Measurements from ENCODE around the gene ZNF692. TPM values are rescaled to one million over a fixed set of nuclear protein-coding genes. Genes with fewer than 3 reads are reported as not detected.

Gene ZNF692
- total RNA-seq, 2 donors from 2014 or later = 65.0 to 99.7 TPM

DNA sequence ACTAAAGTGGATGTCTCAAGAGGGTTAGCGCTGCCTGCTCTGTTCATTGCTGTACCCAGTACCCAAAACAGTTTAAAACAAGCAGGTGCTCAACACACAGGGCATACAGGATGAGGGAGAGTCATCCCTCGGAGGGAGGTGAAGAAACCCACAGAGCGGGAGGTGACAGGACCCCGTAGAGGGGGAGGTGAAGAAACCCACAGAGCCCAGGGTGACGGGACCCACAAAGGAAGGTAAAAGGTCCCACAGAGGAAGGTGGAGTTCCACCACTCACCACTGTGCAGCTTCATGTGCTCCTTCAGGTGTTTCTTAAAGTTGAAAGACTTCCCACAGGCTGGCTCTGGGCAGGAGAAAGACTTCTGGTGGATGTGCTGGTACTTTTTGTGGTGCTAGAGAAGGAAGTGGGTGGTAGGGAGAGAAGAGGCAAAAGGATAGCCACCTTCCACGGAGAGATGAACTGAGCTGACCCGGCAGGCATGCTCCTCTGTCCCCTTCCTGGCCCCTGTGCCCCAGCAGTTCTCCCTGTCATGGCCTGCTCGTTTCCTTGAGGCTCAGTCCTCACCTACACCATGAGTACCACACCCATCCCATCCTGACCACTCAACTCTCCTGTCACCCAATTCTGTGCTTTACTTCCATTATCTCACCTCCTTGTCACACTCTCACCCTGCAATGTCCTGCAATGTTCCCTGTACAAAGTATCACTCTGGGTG lies 5.1 kb downstream of the ZNF692 start:
- peaks cover 0 to 4% of the 10 kb centered on the region in 2 donors for H3K36me3 ChIP-seq
- intact Hi-C loops (cut with DNase I) = no loop called here
- H3K9me3 ChIP-seq = no peaks in the 10 kb centered on the region
- DNase-seq (ENCODE audit: low spot score) = no peak
- no peak overlapping the region for H3K4me3 ChIP-seq
- no peaks in the 10 kb centered on the region for H3K27me3 ChIP-seq (replicated peaks; ENCODE audit: insufficient read depth)
- no peak overlapping the region for H3K27ac ChIP-seq
- WGBS = 92% methylated on average over 8 of the region's 8 CpGs
- H3K4me1 ChIP-seq (replicated peaks) = peaks cover 3% of the 10 kb centered on the region
- TF ChIP-seq POLR2AphosphoS5 (IDR thresholded peaks at IDR 0.05) (no peak), POLR2A (IDR thresholded peaks at IDR 0.05) (no peak)
- TF ChIP-seq, protein P1, sequence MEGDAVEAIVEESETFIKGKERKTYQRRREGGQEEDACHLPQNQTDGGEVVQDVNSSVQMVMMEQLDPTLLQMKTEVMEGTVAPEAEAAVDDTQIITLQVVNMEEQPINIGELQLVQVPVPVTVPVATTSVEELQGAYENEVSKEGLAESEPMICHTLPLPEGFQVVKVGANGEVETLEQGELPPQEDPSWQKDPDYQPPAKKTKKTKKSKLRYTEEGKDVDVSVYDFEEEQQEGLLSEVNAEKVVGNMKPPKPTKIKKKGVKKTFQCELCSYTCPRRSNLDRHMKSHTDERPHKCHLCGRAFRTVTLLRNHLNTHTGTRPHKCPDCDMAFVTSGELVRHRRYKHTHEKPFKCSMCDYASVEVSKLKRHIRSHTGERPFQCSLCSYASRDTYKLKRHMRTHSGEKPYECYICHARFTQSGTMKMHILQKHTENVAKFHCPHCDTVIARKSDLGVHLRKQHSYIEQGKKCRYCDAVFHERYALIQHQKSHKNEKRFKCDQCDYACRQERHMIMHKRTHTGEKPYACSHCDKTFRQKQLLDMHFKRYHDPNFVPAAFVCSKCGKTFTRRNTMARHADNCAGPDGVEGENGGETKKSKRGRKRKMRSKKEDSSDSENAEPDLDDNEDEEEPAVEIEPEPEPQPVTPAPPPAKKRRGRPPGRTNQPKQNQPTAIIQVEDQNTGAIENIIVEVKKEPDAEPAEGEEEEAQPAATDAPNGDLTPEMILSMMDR (IDR thresholded peaks at IDR 0.05) = no peak

DNA sequence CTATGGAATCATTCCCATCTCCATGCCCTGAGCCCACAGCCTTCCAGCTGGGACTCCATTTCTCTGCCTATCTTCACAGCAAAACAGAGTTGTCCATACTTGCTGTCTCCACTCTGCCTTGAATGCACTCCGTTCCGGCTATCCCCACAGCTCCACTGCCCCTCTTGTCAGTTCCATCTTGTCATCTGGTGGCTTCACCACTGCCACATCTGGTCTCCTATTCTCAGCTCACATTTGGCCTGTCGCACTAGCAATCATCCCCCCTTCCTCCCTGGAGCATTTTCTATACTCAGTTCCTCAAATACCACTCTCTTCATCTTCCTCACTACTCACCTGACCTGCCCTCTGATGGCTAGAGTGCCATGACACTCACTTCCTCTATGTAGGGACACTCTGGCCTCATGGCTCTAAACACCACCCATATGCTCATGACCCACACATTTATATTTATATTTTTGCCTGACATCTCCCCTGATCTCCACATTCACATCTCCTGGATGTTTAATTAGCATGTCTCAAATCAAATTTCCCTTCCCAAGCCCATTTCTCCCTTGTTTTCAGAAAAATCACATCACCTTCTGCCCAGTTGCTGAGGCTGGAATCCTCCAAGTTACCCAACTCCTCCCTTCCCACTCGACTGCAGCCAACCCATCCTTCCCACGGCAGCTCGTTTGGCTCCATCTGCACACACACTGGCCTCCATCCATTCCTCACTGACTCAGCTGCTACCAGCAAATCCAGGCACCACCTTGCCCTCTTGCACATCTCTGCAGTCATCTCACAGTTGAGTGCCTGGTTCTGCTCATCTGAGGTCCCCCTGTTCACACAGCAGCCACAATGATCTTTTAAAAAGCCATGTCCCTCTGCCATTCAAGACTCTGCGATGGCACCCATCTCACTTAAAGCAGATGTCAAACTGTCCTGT lies 6.1 kb downstream of the ZNF692 start:
- no peak overlapping the region for H3K27ac ChIP-seq
- no peak for DNase-seq (ENCODE audit: low spot score)
- intact Hi-C loops (cut with DNase I) = no loop called here
- no peaks in the 10 kb centered on the region for H3K9me3 ChIP-seq
- peaks cover 2% of the 10 kb centered on the region for H3K4me1 ChIP-seq (replicated peaks)
- TF ChIP-seq POLR2A (IDR thresholded peaks at IDR 0.05) (no peak), POLR2AphosphoS5 (IDR thresholded peaks at IDR 0.05) (no peak)
- TF ChIP-seq, protein P1 (IDR thresholded peaks at IDR 0.05) = no peak
- 74% methylated on average over 7 of the region's 7 CpGs for WGBS
- peaks cover 0 to 13% of the 10 kb centered on the region in 2 donors for H3K36me3 ChIP-seq
- H3K27me3 ChIP-seq (replicated peaks; ENCODE audit: insufficient read depth) = no peaks in the 10 kb centered on the region
- H3K4me3 ChIP-seq = no peak overlapping the region

DNA sequence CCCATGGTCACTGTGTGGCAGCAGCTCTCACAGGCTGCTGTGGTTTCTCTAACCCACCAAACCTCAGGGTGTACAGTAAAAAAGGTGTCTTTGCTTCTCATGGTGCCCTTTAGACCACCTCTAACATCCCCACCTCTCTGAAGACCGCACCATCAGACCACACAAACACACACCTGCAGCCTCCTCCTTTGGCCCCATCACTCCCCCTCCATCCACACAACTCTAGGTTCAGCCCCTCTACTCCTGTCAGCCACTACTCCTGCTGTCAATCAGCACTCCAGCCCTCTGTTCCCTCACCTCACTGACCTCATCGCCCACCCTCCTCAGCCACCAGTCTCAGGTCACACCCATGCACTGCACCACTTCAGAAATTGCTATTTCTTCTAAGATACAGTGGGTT lies 7.5 kb downstream of the ZNF692 start:
- H3K36me3 ChIP-seq = peaks cover 0 to 26% of the 10 kb centered on the region in 2 donors
- H3K27me3 ChIP-seq (replicated peaks; ENCODE audit: insufficient read depth) = no peaks in the 10 kb centered on the region
- intact Hi-C loops (cut with DNase I) = no loop called here
- no peaks in the 10 kb centered on the region for H3K4me1 ChIP-seq (replicated peaks)
- TF ChIP-seq POLR2AphosphoS5 (IDR thresholded peaks at IDR 0.05) (no peak), POLR2A (IDR thresholded peaks at IDR 0.05) (no peak)
- TF ChIP-seq, protein P1 (IDR thresholded peaks at IDR 0.05) = no peak
- DNase-seq (ENCODE audit: low spot score) = no peak
- no peaks in the 10 kb centered on the region for H3K9me3 ChIP-seq
- 94% methylated on average over 2 of the region's 2 CpGs for WGBS
- no peak overlapping the region for H3K27ac ChIP-seq
- no peak overlapping the region for H3K4me3 ChIP-seq

DNA sequence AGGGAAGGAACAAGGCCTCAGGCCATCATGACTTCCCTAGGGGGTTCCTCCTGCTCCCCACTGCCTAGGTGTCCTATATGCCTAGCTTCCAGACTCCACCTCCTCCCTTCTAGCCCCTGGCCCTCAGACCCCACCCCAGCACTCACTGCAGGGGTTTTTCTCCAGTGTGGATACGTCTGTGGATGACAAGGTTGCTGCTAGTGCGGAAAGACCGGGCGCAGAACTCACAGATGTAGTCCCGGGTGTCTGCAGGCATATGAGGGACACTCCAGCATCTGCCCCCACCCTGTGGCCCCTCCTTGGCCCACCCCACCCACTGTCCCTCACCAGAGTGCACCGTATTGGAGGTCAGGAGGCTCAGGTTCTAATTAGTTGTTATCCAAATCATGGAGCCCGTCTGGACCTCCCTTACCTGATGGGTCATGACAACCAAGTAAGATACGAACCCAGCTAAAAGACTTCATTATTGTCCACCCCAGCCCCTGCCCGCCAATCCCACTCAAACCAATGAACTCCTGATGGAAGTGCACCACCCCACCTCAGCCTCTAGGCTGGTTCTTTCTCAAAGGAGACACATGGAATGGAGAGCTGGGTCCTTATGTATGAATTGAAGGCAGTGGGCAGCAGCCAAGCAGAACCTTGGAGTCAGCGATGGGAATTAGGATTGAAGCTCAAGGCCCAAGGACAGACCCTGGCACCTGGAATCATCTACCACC lies 8.2 kb downstream of the ZNF692 start:
- WGBS = 82% methylated on average over 9 of the region's 10 CpGs
- intact Hi-C loops (cut with DNase I) = no loop called here
- Histone ChIP-seq H3K27me3 (replicated peaks; ENCODE audit: insufficient read depth) (no peaks in the 10 kb centered on the region), H3K4me3 (no peak overlapping the region), H3K9me3 (no peaks in the 10 kb centered on the region), H3K4me1 (replicated peaks) (no peaks in the 10 kb centered on the region), H3K36me3 (peaks cover 5 to 31% of the 10 kb centered on the region in 2 donors), H3K27ac (no peak overlapping the region)
- TF ChIP-seq POLR2A (IDR thresholded peaks at IDR 0.05) (no peak), POLR2AphosphoS5 (IDR thresholded peaks at IDR 0.05) (no peak)
- TF ChIP-seq, protein P1 (IDR thresholded peaks at IDR 0.05) = no peak
- no peak for DNase-seq (ENCODE audit: low spot score)

Measured in prostate gland (tissue), 2 donors.